Mammary epithelial cell (primary cell): ENCODE measurements around the gene PTPMT1.

Source experiments
- CTCF ChIP-seq, 2 donors: IDR thresholded peaks in 1 of 2; conservative IDR thresholded peaks in 1 of 2; 2 replicates each; pipeline ENCODE4 v1.5.1; 2011 to 2012; ENCODE audit warnings: inconsistent platforms in 2 of 2, low read length in 2 of 2, mild to moderate bottlenecking in 2 of 2, control low read depth in 1 of 2, low read depth in 1 of 2; ENCODE audit not compliant: insufficient read depth in 1 of 2; ENCODE audit errors: extremely low read depth in 1 of 2
- EZH2 ChIP-seq: IDR thresholded peaks from 2 replicates; pipeline ENCODE4 v1.6.1; 2012; ENCODE audit warnings: low read length, inconsistent platforms, borderline replicate concordance

- TF ChIP-seq CTCF (conservative IDR thresholded peaks at IDR 0.05 in 1 of 2, IDR thresholded peaks at IDR 0.05 in 1 of 2; ENCODE audit: extremely low read depth in 1 of 2, insufficient read depth in 1 of 2, low read depth in 1 of 2, low read length in 2 of 2) (peak; percentile 56 to 70), EZH2 (no peak)
Observed at GRCh38 chr11:47552566-47553405, 12.6 kb upstream of the PTPMT1 start, which contains the start of gene CELF1.
